GM10847 (cell line): ENCODE data around the gene BEND7.

Experiments used
- POLR2A ChIP-seq: IDR thresholded peaks from 2 replicates; pipeline ENCODE4 v1.6.1; 2011; ENCODE audit not compliant: insufficient read length; ENCODE audit errors: extremely low read depth

BEND7 gene

GRCh38 chr10:13528875-13529713 lies at the start of gene BEND7:
Gene BEND7, minus strand, starts transcription at chr10:13529014. Its CDS starts 481 bp downstream, at chr10:13528533.
- TF ChIP-seq POLR2A: no peak

- no peak for TF ChIP-seq POLR2A
Observed at GRCh38 chr10:13573960-13574359, 45.1 kb upstream of the BEND7 start.

DNA sequence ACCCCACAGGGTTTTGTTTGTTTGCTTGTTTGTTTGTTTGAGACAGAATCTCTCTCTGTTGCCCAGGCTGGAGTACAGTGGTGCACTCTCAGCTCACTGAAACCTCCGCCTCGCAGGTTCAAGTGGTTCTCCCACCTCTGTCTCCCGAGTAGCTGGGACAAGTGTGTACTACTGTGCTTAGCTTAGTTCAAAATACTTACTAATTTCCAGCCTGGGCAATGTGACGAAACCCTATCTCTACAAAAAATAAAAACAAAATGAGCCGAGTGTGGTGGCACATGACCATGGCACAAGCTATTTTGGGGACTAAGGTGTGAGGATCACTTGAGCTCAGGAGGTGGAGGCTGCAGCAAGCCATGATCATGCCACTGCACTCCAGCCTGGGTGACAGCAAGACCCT lies 42.7 kb upstream of the BEND7 start:
- no peak for TF ChIP-seq POLR2A

DNA sequence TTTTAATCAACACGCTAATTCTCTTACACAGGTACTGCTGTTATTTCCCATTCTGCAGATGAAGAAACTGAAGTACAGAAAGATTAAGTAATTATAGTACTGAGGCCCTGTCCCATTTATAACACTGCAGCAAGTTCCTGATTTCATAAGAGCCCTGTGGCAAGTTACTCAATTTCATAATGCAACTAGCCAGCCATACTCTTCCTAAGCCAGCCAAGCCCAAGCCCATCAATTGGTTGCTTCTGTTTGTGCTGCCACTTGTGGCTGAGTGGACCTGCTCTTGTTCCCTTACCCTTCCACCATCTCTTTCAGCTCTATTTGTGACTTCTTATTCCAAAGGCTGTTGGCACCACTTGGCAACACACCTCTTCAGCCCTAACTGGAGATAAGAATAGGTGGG lies 38.2 kb upstream of the BEND7 start:
- no peak for TF ChIP-seq POLR2A

DNA sequence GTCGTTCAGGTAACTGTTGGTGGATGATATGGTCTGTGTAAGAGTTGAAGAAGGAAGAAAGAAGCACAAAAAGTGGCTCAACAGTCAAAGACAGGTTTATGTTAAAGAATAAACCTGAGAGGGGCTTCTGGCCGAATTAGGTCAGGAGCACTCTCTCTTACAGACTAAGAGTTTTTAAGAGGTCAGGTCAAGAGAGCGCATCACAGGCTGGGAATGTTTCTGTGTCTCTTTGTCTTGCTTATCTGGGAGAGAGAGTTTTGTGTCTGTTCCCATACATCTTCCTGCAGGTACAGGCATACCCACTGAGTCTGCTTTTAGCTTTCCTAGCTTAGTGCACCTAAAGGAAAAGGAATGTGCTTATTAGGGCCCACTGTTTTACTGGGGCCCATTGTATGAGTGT lies 35.8 kb upstream of the BEND7 start:
- TF ChIP-seq POLR2A: no peak

DNA sequence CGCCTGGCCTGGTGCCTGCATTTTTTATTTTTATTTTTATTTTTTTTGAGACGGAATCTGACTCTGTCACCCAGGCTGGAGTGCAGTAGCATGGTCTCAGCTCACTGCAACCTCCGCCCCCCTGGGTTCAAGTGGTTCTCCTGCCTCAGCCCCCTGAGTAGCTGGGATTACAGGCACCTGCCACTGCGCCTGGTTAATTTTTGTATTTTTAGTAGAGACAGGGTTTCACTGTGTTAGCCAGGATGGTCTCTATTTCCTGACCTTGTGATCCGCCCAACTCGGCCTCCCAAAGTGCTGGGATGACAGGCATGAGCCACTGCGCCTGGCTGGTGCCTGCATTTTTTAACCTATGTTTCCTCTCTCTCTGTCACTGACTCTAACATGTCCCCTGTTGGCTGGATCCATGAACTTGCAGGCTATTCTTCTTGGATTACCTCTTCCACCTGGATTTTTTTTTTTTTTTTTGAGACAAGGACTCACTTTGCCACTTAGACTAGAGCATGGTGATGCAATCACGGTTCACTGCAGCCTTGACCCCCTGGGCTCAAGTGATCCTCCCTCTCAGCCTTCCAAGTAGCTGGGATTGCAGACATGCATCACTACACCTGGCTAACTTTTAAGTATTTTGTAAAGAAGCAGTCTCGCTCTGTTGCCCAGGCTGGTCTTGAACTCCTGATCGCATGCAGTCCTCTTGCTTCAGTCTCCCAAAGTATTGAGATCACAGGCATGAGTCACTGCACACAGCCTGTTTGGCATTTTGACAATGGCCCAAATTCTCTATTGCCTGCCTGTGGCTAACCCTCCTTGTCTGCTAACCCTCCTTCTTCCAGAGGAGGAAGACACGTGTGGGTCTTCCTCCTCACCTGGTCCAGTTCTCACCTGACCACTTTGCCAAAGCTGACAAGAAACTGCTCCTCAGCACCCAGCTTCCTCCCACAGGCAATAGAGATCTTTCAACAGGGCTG lies 34.9 kb upstream of the BEND7 start:
- TF ChIP-seq POLR2A: no peak

DNA sequence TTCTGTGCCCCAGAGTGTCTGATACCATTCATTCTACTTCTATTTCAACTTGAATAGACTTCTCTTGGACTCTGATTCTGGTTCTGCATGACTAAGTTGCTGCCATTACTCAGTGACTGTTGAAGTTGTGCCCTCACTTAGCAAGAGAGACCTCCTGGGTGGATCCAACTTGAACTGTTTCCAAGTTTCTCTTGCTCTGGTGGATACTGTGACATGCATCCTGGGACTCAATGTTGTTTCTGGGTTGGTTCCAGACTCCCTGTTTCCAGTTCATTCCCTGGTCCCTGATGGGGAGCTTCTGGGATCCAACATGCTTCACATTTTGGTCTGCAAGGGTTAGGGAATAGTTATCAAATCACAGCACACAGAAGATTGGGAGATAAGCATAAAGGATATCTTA lies 31.8 kb upstream of the BEND7 start:
- TF ChIP-seq POLR2A: no peak

GRCh38 chr10:13559124-13559700 lies 30.4 kb upstream of the BEND7 start:
- no peak for TF ChIP-seq POLR2A

GRCh38 chr10:13555884-13556510 lies 27.2 kb upstream of the BEND7 start:
- TF ChIP-seq POLR2A: no peak

- no peak for TF ChIP-seq POLR2A
Observed at GRCh38 chr10:13550802-13551201, 22.0 kb upstream of the BEND7 start.

DNA sequence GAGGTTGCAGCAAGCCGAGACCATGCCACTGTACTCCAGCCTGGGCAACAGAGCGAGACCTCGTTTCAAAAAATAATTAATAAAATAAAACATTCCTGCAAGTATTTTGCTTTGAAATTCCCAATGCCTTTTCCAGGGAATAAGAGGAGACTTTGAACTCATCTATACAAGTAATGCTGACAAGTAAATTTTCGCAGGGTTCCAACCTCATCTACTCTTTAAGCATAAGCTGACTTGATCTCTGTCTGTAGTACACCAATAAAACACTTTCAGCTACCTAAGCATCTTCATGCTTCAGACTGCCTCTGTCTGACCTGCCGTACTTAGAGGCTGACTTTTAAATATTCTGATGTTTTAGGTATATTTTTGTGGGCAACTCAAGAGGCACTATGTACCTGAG lies 13.7 kb upstream of the BEND7 start:
- no peak for TF ChIP-seq POLR2A

DNA sequence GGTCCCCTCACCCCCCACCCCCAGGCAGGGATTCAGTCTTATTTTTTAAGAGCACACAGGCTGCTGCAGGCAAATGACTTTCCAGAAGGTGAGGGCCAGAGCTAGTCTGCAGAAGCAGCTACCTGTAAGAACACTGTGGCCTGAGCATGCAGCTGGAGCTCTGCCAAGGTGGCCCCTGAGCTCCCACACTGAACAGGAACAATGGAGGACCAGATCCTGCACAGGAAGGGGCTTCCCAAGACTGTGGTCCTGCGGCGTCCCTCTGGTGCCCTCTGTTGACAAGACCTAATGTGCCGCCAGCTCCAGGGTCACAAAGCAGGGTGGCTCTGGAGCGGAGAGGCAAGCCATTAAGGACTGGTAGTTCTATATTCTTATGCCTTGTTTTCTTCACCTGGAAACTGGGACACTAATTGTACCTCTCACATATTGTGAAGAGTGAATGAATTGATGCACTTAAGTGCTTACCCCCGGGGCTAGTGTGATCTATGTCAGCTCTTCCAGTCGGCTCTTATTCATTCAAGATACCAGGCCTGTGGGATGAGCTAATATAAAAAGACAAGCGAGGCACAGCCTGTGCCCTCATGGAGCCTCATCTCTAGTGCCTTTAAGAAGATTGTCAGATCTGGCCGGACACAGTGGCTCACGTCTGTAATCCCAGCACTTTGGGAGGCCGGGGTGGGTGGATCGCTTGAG lies 8.0 kb upstream of the BEND7 start:
- no peak for TF ChIP-seq POLR2A

DNA sequence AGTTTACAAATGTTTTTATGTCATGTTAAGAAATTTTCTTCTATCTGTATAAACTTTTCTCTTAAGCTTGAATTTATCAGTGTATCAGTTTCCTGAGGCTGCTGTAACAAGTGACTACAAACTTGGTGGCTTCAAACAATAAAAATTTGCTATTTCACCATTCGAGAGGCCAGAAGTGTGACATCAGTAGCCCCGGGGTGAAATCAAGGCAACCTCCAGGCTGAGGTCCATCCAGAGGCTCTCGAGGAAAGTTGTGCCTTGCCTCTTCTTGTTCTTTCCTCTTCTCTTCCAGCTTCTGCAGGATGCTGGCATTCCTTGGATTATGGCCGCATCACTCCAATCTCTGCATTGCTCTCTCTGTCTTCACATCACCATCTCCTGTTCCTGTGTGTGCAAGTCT lies 6.5 kb upstream of the BEND7 start:
- TF ChIP-seq POLR2A: no peak

GRCh38 chr10:13529714-13529973 lies 830 bp upstream of the BEND7 start:
- no peak for TF ChIP-seq POLR2A

- TF ChIP-seq POLR2A: no peak
Observed at GRCh38 chr10:13528123-13528874, 515 bp downstream of the BEND7 start.

DNA sequence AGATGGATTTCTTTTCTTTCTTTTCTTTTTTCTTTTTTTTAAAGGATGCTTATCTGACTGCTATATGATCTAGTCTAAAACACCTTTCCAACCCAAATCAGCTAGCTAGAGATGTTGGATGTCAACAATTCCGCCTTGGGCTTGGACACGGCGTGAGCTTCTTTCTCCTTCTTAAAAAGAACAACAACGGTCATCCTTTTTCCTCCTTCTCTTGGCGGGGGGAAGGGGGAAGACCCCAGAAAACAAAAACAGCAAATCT lies 1.0 kb downstream of the BEND7 start:
- no peak for TF ChIP-seq POLR2A
